GM12873 (cell line): ENCODE data around the gene C1orf87.

Experiments used
- CTCF ChIP-seq: IDR thresholded peaks from 2 replicates; pipeline ENCODE4 v1.5.1; 2012; ENCODE audit warnings: low read depth, mild to moderate bottlenecking, moderate library complexity, low read length, control low read depth; ENCODE audit not compliant: insufficient read depth; ENCODE audit errors: missing control alignments

Gene C1orf87

GRCh38 chr1:60041783-60042182, 31.8 kb downstream of the C1orf87 start:
- TF ChIP-seq CTCF = no peak

GRCh38 chr1:60037669-60038068, 35.9 kb downstream of the C1orf87 start:
- TF ChIP-seq CTCF = no peak

GRCh38 chr1:60036856-60037460, 36.6 kb downstream of the C1orf87 start:
- no peak for TF ChIP-seq CTCF

GRCh38 chr1:60035921-60036320, 37.6 kb downstream of the C1orf87 start:
- no peak for TF ChIP-seq CTCF

- TF ChIP-seq CTCF = no peak
Measured at GRCh38 chr1:60034999-60035398, 38.6 kb downstream of the C1orf87 start.

GRCh38 chr1:60033066-60033465, 40.5 kb downstream of the C1orf87 start:
- TF ChIP-seq CTCF = no peak

- no peak for TF ChIP-seq CTCF
Measured at GRCh38 chr1:60031146-60031545, 42.4 kb downstream of the C1orf87 start.
